Measurements from ENCODE around the gene NAV2.

DNA sequence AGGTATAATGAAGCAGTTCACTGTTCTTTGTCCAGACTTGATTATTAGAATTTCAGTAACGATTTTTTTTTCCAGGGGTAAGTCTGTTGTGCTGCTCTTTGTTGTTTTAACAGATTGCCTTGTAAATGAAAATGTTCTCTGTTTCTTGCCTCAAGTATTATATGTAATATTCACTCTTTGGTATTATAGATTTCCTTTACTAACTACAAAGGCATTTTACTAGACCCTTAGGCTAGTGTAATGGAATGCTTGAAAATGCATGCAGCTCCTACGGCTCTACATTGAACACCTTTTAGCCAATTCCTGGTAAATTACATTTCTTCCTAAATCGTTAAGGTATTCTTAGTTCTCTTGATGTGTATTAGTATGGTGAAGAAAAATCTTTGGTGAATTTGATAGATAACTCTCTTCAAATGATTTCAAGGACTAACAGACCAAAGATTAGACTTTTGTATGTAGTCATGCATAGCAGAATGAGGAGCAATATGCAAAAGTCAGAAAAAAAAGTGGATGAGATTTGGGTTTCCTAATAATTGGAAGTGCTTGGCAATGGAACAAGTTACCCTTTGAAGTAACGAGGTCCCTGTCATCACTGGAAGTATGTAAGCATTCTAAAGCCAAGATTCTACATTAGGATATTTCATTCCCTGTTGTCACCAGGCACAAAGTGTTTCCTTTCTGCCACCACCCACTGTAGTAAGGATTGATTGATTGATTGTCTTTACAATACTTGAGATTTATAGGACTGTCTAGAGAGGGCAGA is 334.6 kb downstream of the NAV2 start:
- TF ChIP-seq CTCF (IDR thresholded peaks at IDR 0.05) (no peak), EZH2 (IDR thresholded peaks at IDR 0.05) (no peak), EZH2phosphoT487 (IDR thresholded peaks at IDR 0.05) (no peak)

Data from neural progenitor cell (in vitro differentiated cells).